SK-N-MC (cell line): Measurements from ENCODE around the gene EPHX1.

Experiments
- EZH2 ChIP-seq: fragments of 200-600 bp; sonication (generic); IDR thresholded peaks from one replicate; pipeline ENCODE4 v1.6.1; 2017; ENCODE audit warnings: antibody characterized with exemption
- FOXP2 ChIP-seq: optimal IDR thresholded peaks from 2 replicates; pipeline ENCODE3; 2011; ENCODE audit warnings: mild to moderate bottlenecking, moderate library complexity; ENCODE audit not compliant: insufficient read depth; ENCODE audit errors: extremely low read length, control extremely low read depth
- POLR2AphosphoS5 ChIP-seq: IDR thresholded peaks from 2 replicates; pipeline ENCODE4 v1.6.1; 2012; ENCODE audit warnings: mild to moderate bottlenecking, low read depth, low read length, borderline replicate concordance

- no peak for TF ChIP-seq POLR2AphosphoS5
- TF ChIP-seq EZH2, result no peak
- no peak for TF ChIP-seq FOXP2
These were observed 35.8 kb downstream of the EPHX1 start for GRCh38 chr1:225845571-225846259.
